HS-27A (cell line): ENCODE measurements around the gene OR8B3.

Experiments
- DNase-seq: peaks from one replicate; pipeline ENCODE4 v3.0.0-alpha.2; 2012; ENCODE audit warnings: low read depth, missing footprints

OR8B3 gene

GRCh38 chr11:124359566-124359965 lies 39.3 kb downstream of the OR8B3 start:
- DNase-seq: no peak

GRCh38 chr11:124346311-124346955 lies 52.4 kb downstream of the OR8B3 start:
- no peak for DNase-seq
